ENCODE measurements around the gene SEC24D. TPM values are rescaled to one million over a fixed set of nuclear protein-coding genes. Genes with fewer than 3 reads are reported as not detected.
"Not testable (repeated sequence)": the region's sequence is repeated elsewhere in the genome, so short reads cannot be mapped to it uniquely, and the experiment has no call there.

SEC24D gene
- total RNA-seq, 6 donors from 2014 or later: 33.5 to 86.7 (median 50.3) TPM

- H3K9me3 ChIP-seq: no peaks in the 10 kb centered on the region
- DNase-seq (no peak), ATAC-seq (ENCODE audit: low FRiP score in 2 of 2) (no peak)
- no peak overlapping the region for H3K27ac ChIP-seq
- no peak for TF ChIP-seq POLR2AphosphoS5 (IDR thresholded peaks at IDR 0.05)
- no peak for TF ChIP-seq POLR2A (IDR thresholded peaks at IDR 0.05)
- TF ChIP-seq EP300 (IDR thresholded peaks at IDR 0.05): no peak
- TF ChIP-seq, protein P1, sequence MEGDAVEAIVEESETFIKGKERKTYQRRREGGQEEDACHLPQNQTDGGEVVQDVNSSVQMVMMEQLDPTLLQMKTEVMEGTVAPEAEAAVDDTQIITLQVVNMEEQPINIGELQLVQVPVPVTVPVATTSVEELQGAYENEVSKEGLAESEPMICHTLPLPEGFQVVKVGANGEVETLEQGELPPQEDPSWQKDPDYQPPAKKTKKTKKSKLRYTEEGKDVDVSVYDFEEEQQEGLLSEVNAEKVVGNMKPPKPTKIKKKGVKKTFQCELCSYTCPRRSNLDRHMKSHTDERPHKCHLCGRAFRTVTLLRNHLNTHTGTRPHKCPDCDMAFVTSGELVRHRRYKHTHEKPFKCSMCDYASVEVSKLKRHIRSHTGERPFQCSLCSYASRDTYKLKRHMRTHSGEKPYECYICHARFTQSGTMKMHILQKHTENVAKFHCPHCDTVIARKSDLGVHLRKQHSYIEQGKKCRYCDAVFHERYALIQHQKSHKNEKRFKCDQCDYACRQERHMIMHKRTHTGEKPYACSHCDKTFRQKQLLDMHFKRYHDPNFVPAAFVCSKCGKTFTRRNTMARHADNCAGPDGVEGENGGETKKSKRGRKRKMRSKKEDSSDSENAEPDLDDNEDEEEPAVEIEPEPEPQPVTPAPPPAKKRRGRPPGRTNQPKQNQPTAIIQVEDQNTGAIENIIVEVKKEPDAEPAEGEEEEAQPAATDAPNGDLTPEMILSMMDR (IDR thresholded peaks at IDR 0.05): no peak
- H3K27me3 ChIP-seq: no peaks in the 10 kb centered on the region
- peaks cover 5 to 26% (median 13%) of the 10 kb centered on the region in 4 donors for H3K36me3 ChIP-seq
- WGBS, 2 donors: 91 to 96% methylated on average over 1 of the region's 1 CpG
- H3K4me1 ChIP-seq: no peaks in the 10 kb centered on the region
- H3K4me3 ChIP-seq: no peak overlapping the region
Observed at GRCh38 chr4:118784776-118785175, 51.1 kb downstream of the SEC24D start.

DNA sequence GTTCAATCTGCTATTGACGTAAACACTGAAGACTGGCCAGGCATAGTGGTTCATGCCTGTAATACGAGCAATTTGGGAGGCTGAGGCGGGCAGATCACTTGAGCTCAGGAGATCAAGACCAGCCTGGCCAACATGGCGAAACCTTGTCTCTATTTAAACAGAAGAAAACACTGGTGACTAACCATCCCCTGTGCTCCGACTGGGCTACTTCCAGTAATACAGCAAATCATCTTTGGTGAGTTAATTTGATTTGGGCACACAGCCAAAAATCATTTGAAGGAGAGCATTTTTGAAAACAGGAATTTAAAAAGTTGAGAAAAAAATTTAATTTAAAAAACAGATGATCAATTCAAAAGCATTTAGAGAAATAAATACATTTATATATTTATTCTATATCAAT lies 52.0 kb downstream of the SEC24D start:
- WGBS, 2 donors: 94% methylated on average over 5 of the region's 5 CpGs
- no peak for ATAC-seq (ENCODE audit: low FRiP score in 2 of 2)
- DNase-seq: no peak
- Histone ChIP-seq H3K36me3 (peaks cover 5 to 24% (median 10%) of the 10 kb centered on the region in 4 donors), H3K27me3 (no peaks in the 10 kb centered on the region), H3K27ac (no peak overlapping the region), H3K9me3 (no peaks in the 10 kb centered on the region), H3K4me3 (no peak overlapping the region), H3K4me1 (no peaks in the 10 kb centered on the region)
- TF ChIP-seq POLR2A (IDR thresholded peaks at IDR 0.05) (no peak), POLR2AphosphoS5 (IDR thresholded peaks at IDR 0.05) (no peak), EP300 (IDR thresholded peaks at IDR 0.05) (no peak)
- TF ChIP-seq, protein P1 (IDR thresholded peaks at IDR 0.05): no peak

DNA sequence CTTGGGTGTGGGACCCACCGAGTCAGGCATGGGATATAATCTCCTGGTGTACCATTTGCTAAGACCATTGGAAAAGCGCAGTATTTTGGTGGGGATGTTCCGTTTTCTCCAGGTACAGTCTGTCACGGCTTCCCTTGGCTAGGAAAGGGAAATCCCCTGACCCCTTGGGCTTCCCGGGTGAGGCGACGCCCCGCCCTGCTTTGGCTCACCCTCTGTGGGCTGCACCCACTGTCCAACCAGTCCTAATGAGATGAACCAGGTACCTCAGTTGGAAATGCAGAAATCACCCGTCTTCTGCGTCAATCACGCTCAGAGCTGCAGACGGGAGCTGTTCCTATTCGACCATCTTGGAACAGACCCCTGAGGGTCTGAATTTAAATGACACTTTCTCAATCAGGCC lies 53.0 kb downstream of the SEC24D start:
- not testable (repeated sequence) for H3K9me3 ChIP-seq; H3K4me1 ChIP-seq; H3K4me3 ChIP-seq; H3K27ac ChIP-seq; H3K27me3 ChIP-seq; ATAC-seq (ENCODE audit: low FRiP score in 2 of 2)
- peak in 1 of 2 donors; percentile 47 for DNase-seq
- WGBS, 2 donors: 97 to 98% methylated on average over 9 to 13 of the region's 13 CpGs
- peaks cover 5 to 18% (median 10%) of the 10 kb centered on the region in 4 donors for H3K36me3 ChIP-seq

- 95 to 96% methylated on average over 2 of the region's 2 CpGs for WGBS, 2 donors
Observed at GRCh38 chr4:118777649-118778048, 58.3 kb downstream of the SEC24D start.

GRCh38 chr4:118776955-118777640 lies 58.8 kb downstream of the SEC24D start:
- not testable (repeated sequence) for H3K4me3 ChIP-seq; H3K27ac ChIP-seq; H3K27me3 ChIP-seq; ATAC-seq (ENCODE audit: low FRiP score in 2 of 2); H3K36me3 ChIP-seq; H3K9me3 ChIP-seq; DNase-seq
- WGBS, 2 donors: 90 to 92% methylated on average over 2 of the region's 2 CpGs
- peaks cover 7 to 16% (median 14%) of the 10 kb centered on the region in 4 donors for H3K4me1 ChIP-seq

More at GRCh38 chr4:118777649-118778048, 58.3 kb downstream of the SEC24D start:
- not testable (repeated sequence) for H3K27ac ChIP-seq; H3K4me3 ChIP-seq; ATAC-seq (ENCODE audit: low FRiP score in 2 of 2); DNase-seq; H3K27me3 ChIP-seq; H3K9me3 ChIP-seq
- H3K36me3 ChIP-seq: peaks cover 3 to 12% (median 6%) of the 10 kb centered on the region in 4 donors
- H3K4me1 ChIP-seq: peaks cover 2 to 11% (median 9%) of the 10 kb centered on the region in 4 donors

DNA sequence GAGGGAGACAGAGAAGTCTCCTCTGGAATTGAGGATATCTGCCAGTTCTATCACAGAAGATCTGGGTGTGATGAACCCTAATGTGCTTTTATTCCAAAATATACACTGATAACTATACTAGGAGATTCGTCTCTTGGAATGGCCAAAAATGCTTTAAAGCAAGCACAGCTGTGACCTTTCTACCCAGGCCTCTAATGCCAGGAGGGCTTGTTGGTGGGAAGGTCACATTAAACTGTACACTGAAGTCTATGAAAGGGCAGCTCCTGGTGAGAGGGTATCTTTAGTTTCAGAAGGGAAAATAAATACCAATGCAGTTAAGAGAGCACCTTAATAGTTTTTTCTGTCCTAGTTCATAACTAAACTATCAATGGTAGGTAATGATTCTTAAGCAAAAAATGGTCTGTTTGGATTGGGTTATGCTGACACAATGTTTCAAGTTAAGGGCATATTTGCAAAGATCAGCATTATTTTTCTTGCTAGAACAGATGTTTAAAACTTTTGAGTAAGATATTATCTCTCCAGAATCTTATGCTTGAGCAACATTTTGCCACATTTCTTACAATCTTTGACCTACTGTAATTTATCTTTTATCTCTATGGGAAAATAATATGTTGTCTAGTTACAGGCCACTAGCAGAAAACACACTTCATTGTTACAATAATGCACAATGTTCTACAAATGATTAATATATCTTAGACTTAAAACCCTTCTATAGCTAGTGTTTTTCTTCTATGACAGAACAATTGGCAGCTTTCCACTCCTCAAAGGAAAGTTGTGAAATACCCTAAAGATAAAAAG lies 59.6 kb downstream of the SEC24D start:
- peak in 1 of 2 donors; percentile 17 for ATAC-seq (ENCODE audit: low FRiP score in 2 of 2)
- Histone ChIP-seq H3K9me3 (no peaks in the 10 kb centered on the region), H3K36me3 (peaks cover 0 to under 1% (median 0%) of the 10 kb centered on the region in 4 donors), H3K4me3 (no peak overlapping the region), H3K4me1 (peaks cover 7 to 16% (median 14%) of the 10 kb centered on the region in 4 donors), H3K27ac (no peak overlapping the region), H3K27me3 (no peaks in the 10 kb centered on the region)
- WGBS, 2 donors: 70 to 74% methylated on average over 1 of the region's 1 CpG
- TF ChIP-seq POLR2A (IDR thresholded peaks at IDR 0.05) (no peak), POLR2AphosphoS5 (IDR thresholded peaks at IDR 0.05) (no peak), EP300 (IDR thresholded peaks at IDR 0.05) (no peak)
- TF ChIP-seq, protein P1 (IDR thresholded peaks at IDR 0.05): no peak
- DNase-seq: no peak
